ENCODE results near the gene PDE4B. TPM values are rescaled to one million over a fixed set of nuclear protein-coding genes. Genes with fewer than 3 reads are reported as not detected.

PDE4B gene
- total RNA-seq, 3 donors from 2014 or later: 8.0 to 207 (median 54.4) TPM

DNA sequence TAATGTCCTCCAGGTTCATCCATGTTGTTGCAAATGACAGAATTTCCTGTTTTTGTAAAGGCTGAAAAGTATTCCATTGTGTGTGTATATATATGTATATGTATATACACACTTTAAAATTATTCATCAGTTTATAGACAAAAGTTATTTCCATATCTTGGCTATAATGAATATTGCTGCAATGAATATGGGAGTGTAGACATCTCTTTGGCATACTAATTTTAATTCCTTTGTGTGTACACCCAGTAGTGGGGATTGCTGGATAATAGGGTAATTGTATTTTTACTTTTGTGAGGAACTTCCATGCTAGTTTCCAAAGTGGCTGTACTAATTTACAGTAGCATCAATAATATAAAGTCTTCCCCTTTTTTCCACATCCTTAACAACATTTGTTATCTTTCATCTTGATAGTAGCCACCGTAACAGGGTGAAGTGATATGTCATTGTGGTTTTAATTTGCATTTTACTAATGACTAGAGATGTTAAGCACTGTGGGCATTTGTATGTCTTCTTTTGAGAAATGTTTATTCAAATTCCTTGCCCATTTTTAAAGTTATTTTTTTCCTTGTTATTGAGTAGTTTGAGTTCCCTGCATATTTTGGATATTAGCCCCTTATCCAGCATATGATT, 243.0 kb downstream of the PDE4B start:
- Histone ChIP-seq H3K4me3 (no peak overlapping the region), H3K27me3 (no peaks in the 10 kb centered on the region), H3K9me3 (peaks cover 0 to 2% of the 10 kb centered on the region in 2 donors), H3K27ac (no peak overlapping the region), H3K36me3 (no peaks in the 10 kb centered on the region), H3K4me1 (no peaks in the 10 kb centered on the region)
- intact Hi-C loops (cut with DNase I; ENCODE audit: low total_unique reads): no loop called here
- TF ChIP-seq POLR2A (IDR thresholded peaks at IDR 0.05): no peak
- TF ChIP-seq POLR2AphosphoS5 (IDR thresholded peaks at IDR 0.05): no peak
- TF ChIP-seq, protein P1, sequence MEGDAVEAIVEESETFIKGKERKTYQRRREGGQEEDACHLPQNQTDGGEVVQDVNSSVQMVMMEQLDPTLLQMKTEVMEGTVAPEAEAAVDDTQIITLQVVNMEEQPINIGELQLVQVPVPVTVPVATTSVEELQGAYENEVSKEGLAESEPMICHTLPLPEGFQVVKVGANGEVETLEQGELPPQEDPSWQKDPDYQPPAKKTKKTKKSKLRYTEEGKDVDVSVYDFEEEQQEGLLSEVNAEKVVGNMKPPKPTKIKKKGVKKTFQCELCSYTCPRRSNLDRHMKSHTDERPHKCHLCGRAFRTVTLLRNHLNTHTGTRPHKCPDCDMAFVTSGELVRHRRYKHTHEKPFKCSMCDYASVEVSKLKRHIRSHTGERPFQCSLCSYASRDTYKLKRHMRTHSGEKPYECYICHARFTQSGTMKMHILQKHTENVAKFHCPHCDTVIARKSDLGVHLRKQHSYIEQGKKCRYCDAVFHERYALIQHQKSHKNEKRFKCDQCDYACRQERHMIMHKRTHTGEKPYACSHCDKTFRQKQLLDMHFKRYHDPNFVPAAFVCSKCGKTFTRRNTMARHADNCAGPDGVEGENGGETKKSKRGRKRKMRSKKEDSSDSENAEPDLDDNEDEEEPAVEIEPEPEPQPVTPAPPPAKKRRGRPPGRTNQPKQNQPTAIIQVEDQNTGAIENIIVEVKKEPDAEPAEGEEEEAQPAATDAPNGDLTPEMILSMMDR (IDR thresholded peaks at IDR 0.05): no peak
- DNase-seq (ENCODE audit: low spot score in 2 of 2): no peak

DNA sequence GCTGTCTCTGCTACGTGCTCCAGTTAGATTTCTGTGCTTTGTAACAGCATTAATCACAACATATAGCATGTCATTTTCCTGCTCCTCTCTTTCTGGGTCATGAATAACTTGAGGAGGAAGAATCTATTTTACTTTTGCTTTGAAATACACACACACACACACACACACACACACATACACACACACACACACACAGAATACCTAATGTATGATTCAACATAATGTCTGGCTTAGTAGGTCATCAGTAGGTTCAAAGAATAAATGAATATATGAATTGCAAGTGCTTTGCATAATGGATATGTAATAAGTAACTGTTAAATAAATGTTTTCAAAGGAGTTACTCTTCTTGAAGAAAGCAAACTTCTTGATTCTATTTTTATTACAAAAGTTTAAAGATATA, 249.0 kb downstream of the PDE4B start:
- no peaks in the 10 kb centered on the region for H3K36me3 ChIP-seq
- TF ChIP-seq POLR2AphosphoS5 (IDR thresholded peaks at IDR 0.05) (no peak), POLR2A (IDR thresholded peaks at IDR 0.05) (no peak)
- TF ChIP-seq, protein P1 (IDR thresholded peaks at IDR 0.05): no peak
- no peaks in the 10 kb centered on the region for H3K4me1 ChIP-seq
- H3K4me3 ChIP-seq: no peak overlapping the region
- no peaks in the 10 kb centered on the region for H3K9me3 ChIP-seq
- intact Hi-C loops (cut with DNase I; ENCODE audit: low total_unique reads): no loop called here
- H3K27me3 ChIP-seq: no peaks in the 10 kb centered on the region
- no peak for DNase-seq (ENCODE audit: low spot score in 2 of 2)
- H3K27ac ChIP-seq: no peak overlapping the region

DNA sequence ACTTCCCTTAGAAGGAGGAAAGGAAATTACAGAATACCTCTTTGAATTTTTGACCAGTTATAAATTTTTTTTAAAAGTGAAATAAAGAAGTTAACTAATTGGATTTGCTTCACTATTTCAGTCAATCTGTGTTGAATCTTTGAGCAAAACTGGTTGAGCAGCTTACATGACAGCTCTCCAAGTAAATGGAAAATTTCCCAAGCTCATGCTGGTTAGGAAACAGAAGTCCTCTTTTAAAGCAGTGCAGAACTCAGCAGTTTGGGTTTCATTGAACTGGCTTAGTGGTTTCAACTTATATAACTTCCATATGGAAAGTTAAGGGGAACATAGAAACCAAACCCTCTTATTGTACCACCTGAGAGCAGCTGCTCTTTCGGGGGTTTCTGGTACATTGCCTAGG, 250.5 kb downstream of the PDE4B start:
- Histone ChIP-seq H3K4me1 (no peaks in the 10 kb centered on the region), H3K27me3 (no peaks in the 10 kb centered on the region), H3K4me3 (no peak overlapping the region), H3K27ac (peak overlapping the region; percentile 26 to 46), H3K36me3 (no peaks in the 10 kb centered on the region), H3K9me3 (no peaks in the 10 kb centered on the region)
- intact Hi-C loops (cut with DNase I; ENCODE audit: low total_unique reads): no loop called here
- TF ChIP-seq, protein P1 (IDR thresholded peaks at IDR 0.05): no peak
- TF ChIP-seq POLR2AphosphoS5 (IDR thresholded peaks at IDR 0.05) (no peak), POLR2A (IDR thresholded peaks at IDR 0.05) (no peak)
- DNase-seq (ENCODE audit: low spot score in 2 of 2): no peak

DNA sequence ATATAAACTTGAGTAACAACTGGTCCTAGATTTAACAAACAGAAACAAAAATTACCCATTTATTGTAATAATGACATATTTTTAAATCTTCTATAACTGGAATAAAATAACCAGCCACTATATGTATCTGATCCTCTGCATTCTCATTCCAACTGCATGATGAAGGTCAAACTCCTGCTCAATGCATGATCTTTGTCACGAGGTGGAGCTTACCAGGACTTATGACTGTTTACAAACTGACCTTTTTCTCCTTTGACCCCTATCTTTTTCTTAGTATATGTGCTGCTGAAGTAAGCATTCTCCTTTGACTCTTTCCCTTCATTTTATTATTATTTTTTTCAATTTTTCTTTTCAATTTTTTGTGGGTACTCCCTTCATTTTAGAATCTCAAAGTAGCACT, 252.2 kb downstream of the PDE4B start:
- Histone ChIP-seq H3K4me3 (no peak overlapping the region), H3K27me3 (no peaks in the 10 kb centered on the region), H3K4me1 (no peaks in the 10 kb centered on the region), H3K27ac (no peak overlapping the region), H3K9me3 (no peaks in the 10 kb centered on the region), H3K36me3 (no peaks in the 10 kb centered on the region)
- intact Hi-C loops (cut with DNase I; ENCODE audit: low total_unique reads): no loop called here
- no peak for DNase-seq (ENCODE audit: low spot score in 2 of 2)
- TF ChIP-seq POLR2A (IDR thresholded peaks at IDR 0.05) (no peak), POLR2AphosphoS5 (IDR thresholded peaks at IDR 0.05) (no peak)
- TF ChIP-seq, protein P1 (IDR thresholded peaks at IDR 0.05): no peak

DNA sequence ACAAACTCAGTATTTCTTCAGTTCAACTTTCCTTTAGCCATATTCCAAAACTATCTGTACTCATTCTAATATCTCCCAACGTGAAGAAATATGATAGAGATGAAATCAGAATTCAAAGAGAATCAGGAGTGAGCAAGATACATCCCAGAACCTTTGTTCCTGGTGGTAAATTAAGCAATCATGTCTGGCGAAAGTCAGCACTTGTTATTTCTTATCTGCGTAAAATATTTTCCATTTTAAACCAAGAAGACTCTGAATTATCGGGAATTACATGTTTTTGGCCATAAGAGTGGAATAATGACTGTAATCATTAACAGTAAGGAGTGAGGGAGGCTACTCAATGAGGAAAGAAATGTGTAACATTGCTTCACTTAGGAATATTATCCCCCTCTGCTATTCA, 253.7 kb downstream of the PDE4B start:
- H3K4me1 ChIP-seq: no peaks in the 10 kb centered on the region
- H3K27me3 ChIP-seq: no peaks in the 10 kb centered on the region
- H3K36me3 ChIP-seq: no peaks in the 10 kb centered on the region
- H3K27ac ChIP-seq: no peak overlapping the region
- H3K9me3 ChIP-seq: no peaks in the 10 kb centered on the region
- TF ChIP-seq, protein P1 (IDR thresholded peaks at IDR 0.05): no peak
- TF ChIP-seq POLR2A (IDR thresholded peaks at IDR 0.05): no peak
- TF ChIP-seq POLR2AphosphoS5 (IDR thresholded peaks at IDR 0.05): no peak
- no peak for DNase-seq (ENCODE audit: low spot score in 2 of 2)
- intact Hi-C loops (cut with DNase I; ENCODE audit: low total_unique reads): no loop called here
- H3K4me3 ChIP-seq: no peak overlapping the region
